ENCODE data around the gene JSRP1. TPM values are rescaled to one million over a fixed set of nuclear protein-coding genes. Genes with fewer than 3 reads are reported as not detected.

JSRP1 gene
- total and polyA plus RNA-seq, 2 experiments from 2014 or later: 0.30 to 0.93 TPM

- WGBS (ENCODE audit: low lambda C conversion rate, missing lambda C conversion rate): 97% methylated on average over 47 of the region's 48 CpGs
Observed at GRCh38 chr19:2228157-2229030, 27.8 kb downstream of the JSRP1 start.

GRCh38 chr19:2227415-2228156 is 28.6 kb downstream of the JSRP1 start:
- no peak overlapping the region for H3K4me3 ChIP-seq
- no peak for DNase-seq (ENCODE audit: low spot score)
- WGBS (ENCODE audit: low lambda C conversion rate, missing lambda C conversion rate): 98% methylated on average over 24 of the region's 67 CpGs

More at GRCh38 chr19:2228157-2229030, 27.8 kb downstream of the JSRP1 start:
- H3K4me3 ChIP-seq: no peak overlapping the region
- no peaks in the 10 kb centered on the region for H3K9me3 ChIP-seq (ENCODE audit: low read depth)
- no peaks in the 10 kb centered on the region for H4K20me1 ChIP-seq (ENCODE audit: insufficient read depth, poor library complexity, severe bottlenecking)
- no peak for TF ChIP-seq CTCF (IDR thresholded peaks at IDR 0.05; ENCODE audit: poor library complexity)
- TF ChIP-seq EZH2 (IDR thresholded peaks at IDR 0.05; ENCODE audit: borderline replicate concordance): no peak
- no peak for TF ChIP-seq EZH2phosphoT487 (IDR thresholded peaks at IDR 0.05; ENCODE audit: low read depth, severe bottlenecking, unreplicated experiment)
- H3K27me3 ChIP-seq: no peaks in the 10 kb centered on the region
- H3K9me2 ChIP-seq (replicated peaks; ENCODE audit: insufficient read depth): no peaks in the 10 kb centered on the region
- no peak overlapping the region for H2AFZ ChIP-seq
- peaks cover 15% of the 10 kb centered on the region for H3K79me2 ChIP-seq
- H3K4me1 ChIP-seq (ENCODE audit: insufficient read depth): no peaks in the 10 kb centered on the region
- no peak overlapping the region for H3K27ac ChIP-seq
- no peaks in the 10 kb centered on the region for H3K36me3 ChIP-seq (replicated peaks; ENCODE audit: insufficient read depth, low read depth)
- DNase-seq (ENCODE audit: low spot score): no peak
- H3K4me2 ChIP-seq: no peak overlapping the region

GRCh38 chr19:2226840-2227360 is 29.3 kb downstream of the JSRP1 start:
- no peak for DNase-seq (ENCODE audit: low spot score)
- Histone ChIP-seq H3K9me3 (ENCODE audit: low read depth) (no peaks in the 10 kb centered on the region), H3K79me2 (peaks cover 6% of the 10 kb centered on the region), H4K20me1 (ENCODE audit: insufficient read depth, poor library complexity, severe bottlenecking) (no peaks in the 10 kb centered on the region), H3K36me3 (replicated peaks; ENCODE audit: insufficient read depth, low read depth) (no peaks in the 10 kb centered on the region), H3K4me1 (ENCODE audit: insufficient read depth) (no peaks in the 10 kb centered on the region), H3K27me3 (no peaks in the 10 kb centered on the region), H3K27ac (no peak overlapping the region), H3K9me2 (replicated peaks; ENCODE audit: insufficient read depth) (no peaks in the 10 kb centered on the region), H3K4me3 (no peak overlapping the region), H3K4me2 (no peak overlapping the region), H2AFZ (no peak overlapping the region)
- WGBS (ENCODE audit: low lambda C conversion rate, missing lambda C conversion rate): 98% methylated on average over 12 of the region's 53 CpGs
- no peak for TF ChIP-seq EZH2phosphoT487 (IDR thresholded peaks at IDR 0.05; ENCODE audit: low read depth, severe bottlenecking, unreplicated experiment)

More at GRCh38 chr19:2227415-2228156, 28.6 kb downstream of the JSRP1 start:
- Histone ChIP-seq H3K9me3 (ENCODE audit: low read depth) (no peaks in the 10 kb centered on the region), H3K4me2 (no peak overlapping the region), H3K36me3 (replicated peaks; ENCODE audit: insufficient read depth, low read depth) (no peaks in the 10 kb centered on the region), H4K20me1 (ENCODE audit: insufficient read depth, poor library complexity, severe bottlenecking) (no peaks in the 10 kb centered on the region), H3K79me2 (peaks cover 7% of the 10 kb centered on the region), H3K9me2 (replicated peaks; ENCODE audit: insufficient read depth) (no peaks in the 10 kb centered on the region), H3K27me3 (no peaks in the 10 kb centered on the region), H3K4me1 (ENCODE audit: insufficient read depth) (no peaks in the 10 kb centered on the region), H3K27ac (no peak overlapping the region), H2AFZ (no peak overlapping the region)
- no peak for TF ChIP-seq CTCF (IDR thresholded peaks at IDR 0.05; ENCODE audit: poor library complexity)
- no peak for TF ChIP-seq EZH2 (IDR thresholded peaks at IDR 0.05; ENCODE audit: borderline replicate concordance)
- TF ChIP-seq EZH2phosphoT487 (IDR thresholded peaks at IDR 0.05; ENCODE audit: low read depth, severe bottlenecking, unreplicated experiment): no peak

Measured in hepatocyte (in vitro differentiated cells).